Measurements from ENCODE around the gene KRT73. TPM values are rescaled to one million over a fixed set of nuclear protein-coding genes. Genes with fewer than 3 reads are reported as not detected.

The KRT73 gene
- total and polyA plus RNA-seq, 5 experiments from 2014 or later: 0.72 to 10.0 (median 8.5) TPM

DNA sequence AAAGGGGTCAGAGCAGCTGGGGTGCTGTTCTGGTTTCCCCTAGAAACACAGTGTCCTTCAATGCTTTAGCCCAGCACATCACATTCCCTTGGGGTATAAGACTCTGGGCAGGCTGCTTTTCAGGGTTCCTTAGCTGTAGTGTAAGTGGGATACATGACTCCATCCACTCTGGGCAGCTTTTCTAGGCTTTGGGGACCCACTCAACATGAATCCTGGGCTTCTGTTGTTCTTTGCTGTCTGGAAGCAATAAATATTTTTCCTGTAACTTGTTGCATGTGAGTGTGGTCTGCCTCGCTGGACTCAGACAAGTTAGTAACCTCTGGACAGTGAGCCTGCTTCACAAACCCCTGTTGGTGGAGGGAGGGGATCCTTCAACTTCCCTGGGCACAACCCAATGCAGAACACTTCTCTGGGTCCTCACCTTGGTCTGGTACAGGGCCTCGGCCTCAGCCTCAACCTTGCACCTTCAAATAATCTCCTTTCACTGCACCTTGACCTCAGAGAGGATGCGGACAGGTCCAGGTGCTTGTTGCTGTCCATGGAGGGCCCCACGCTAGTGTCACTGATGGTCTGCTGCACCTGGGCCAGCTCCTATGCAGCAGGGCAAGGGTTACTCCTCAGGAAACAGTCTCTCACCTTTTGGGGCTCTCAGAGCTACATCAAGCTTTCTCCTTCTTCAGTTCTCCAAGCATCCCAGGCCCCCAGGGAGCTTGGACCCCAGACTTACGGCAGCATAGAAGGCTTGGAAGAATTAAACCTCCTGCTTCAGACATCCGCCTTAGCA lies 13.5 kb upstream of the KRT73 start:
- no peaks in the 10 kb centered on the region for H3K9me3 Mint-ChIP-seq
- DNase-seq: no peak

DNA sequence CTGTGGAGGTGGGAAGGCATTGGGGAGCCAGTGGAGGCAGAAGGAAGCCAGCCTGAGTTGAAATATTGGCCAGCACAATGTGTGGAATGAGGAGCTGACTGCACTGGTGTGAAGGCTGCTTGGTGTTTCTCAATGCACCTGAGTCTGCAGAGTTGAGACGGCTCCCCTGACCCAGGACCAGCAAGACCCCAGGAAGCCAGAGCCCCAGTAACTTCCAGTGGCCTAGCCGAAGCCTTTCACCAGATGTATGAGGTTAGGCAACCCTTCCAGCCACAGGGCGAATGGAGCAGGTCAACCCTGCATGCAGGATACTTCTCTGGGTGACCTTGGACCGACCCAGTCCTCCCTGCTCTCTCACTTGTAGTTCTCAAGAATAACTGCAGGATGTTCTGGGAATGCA lies 12.9 kb upstream of the KRT73 start:
- POLR2A ChIA-PET: interaction anchor here (1.0 to 6.9 kb wide), 4 partner anchors 11 to 25 kb away, joined by 4 to 100 read pairs (median 28); partner anchors contain the start of gene KRT73
- Mint-ChIP-seq H3K9me3 (no peaks in the 10 kb centered on the region), H3K36me3 (no peaks in the 10 kb centered on the region), H3K27ac (peak overlapping the region in 9 of 10 donors; percentile 29 to 98 (median 88)), H3K4me1 (peaks cover 50 to 89% (median 84%) of the 10 kb centered on the region in 4 donors), H3K4me3 (peak overlapping the region in 9 of 10 donors; percentile 42 to 96 (median 73)), H3K27me3 (no peaks in the 10 kb centered on the region)
- DNase-seq (no peak), ATAC-seq (no peak)

More for the DNA sequence above, 13.5 kb upstream of the KRT73 start:
- ATAC-seq: no peak
- Mint-ChIP-seq H3K27ac (peak overlapping the region; percentile 41 to 98 (median 86)), H3K36me3 (no peaks in the 10 kb centered on the region), H3K4me1 (peaks cover 51 to 88% (median 83%) of the 10 kb centered on the region in 4 donors), H3K4me3 (peak overlapping the region in 7 of 10 donors; percentile 32 to 62 (median 49)), H3K27me3 (no peaks in the 10 kb centered on the region)
- POLR2A ChIA-PET: interaction anchor here (0.6 to 6.9 kb wide), 5 partner anchors 12 to 692 kb away, joined by 3 to 100 read pairs (median 4); partner anchors contain the start of gene KRT73

- peaks cover 49 to 89% (median 85%) of the 10 kb centered on the region in 4 donors for H3K4me1 Mint-ChIP-seq
- peak overlapping the region; percentile 42 to 96 (median 72) for H3K4me3 Mint-ChIP-seq
- POLR2A ChIA-PET: interaction anchor here (0.9 to 6.9 kb wide), 4 partner anchors 12 to 25 kb away, joined by 4 to 100 read pairs (median 4); partner anchors contain the start of gene KRT73
- peak; percentile 47 to 68 for ATAC-seq
- H3K9me3 Mint-ChIP-seq: no peaks in the 10 kb centered on the region
- H3K27ac Mint-ChIP-seq: peak overlapping the region; percentile 60 to 98 (median 90)
- H3K36me3 Mint-ChIP-seq: no peaks in the 10 kb centered on the region
- no peak for DNase-seq
- H3K27me3 Mint-ChIP-seq: no peaks in the 10 kb centered on the region
Measured at GRCh38 chr12:52630599-52631200, 12.3 kb upstream of the KRT73 start.

GRCh38 chr12:52630008-52630500 lies 11.7 kb upstream of the KRT73 start:
- ATAC-seq (no peak), DNase-seq (no peak)
- POLR2A ChIA-PET: interaction anchor here (0.9 to 6.9 kb wide), 4 partner anchors 13 to 24 kb away, joined by 4 to 100 read pairs (median 4); partner anchors contain the start of gene KRT73
- Mint-ChIP-seq H3K4me3 (peak overlapping the region in 9 of 10 donors; percentile 29 to 96 (median 73)), H3K27ac (peak overlapping the region; percentile 27 to 98 (median 88)), H3K4me1 (peaks cover 48 to 93% (median 85%) of the 10 kb centered on the region in 4 donors), H3K27me3 (no peaks in the 10 kb centered on the region), H3K36me3 (no peaks in the 10 kb centered on the region), H3K9me3 (no peaks in the 10 kb centered on the region)

DNA sequence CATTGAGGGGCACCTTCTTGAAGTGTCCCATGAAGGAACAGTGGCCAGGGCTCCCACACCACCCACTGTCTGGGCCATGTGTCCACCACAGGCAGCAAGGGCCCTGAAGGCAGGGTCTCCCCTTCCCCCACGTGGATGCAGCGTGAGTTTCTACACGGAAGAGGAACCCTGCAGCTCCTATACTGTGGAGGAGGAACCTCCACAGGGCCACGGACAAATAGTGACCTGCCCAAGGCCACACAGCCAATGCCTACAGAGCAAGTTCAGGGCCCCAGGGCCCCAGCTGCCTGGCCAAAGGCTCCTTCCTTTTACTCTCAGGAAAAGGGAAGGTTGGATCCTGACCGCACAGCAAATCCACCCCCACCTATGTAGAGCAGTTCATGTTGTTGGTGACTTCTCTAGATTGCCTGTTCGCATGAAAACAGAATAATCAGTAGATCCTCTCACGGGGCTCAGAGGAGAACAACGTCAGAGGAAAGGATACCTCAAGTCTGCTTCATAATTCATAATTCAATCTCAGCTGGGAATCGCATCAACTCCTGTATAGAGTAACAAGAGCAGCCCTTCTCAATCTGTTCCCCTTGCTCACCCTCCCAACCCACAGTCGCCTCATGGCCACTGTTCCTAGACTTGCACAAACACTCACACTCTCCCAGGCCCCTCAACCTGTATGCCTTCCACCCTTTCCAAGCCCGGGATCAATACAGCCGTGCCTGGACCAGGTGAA lies 11.1 kb upstream of the KRT73 start:
- DNase-seq (no peak), ATAC-seq (no peak)
- Mint-ChIP-seq H3K9me3 (no peaks in the 10 kb centered on the region), H3K27ac (peak overlapping the region; percentile 27 to 98 (median 88)), H3K4me1 (peaks cover 46 to 95% (median 80%) of the 10 kb centered on the region in 4 donors), H3K27me3 (no peaks in the 10 kb centered on the region), H3K4me3 (peak overlapping the region in 9 of 10 donors; percentile 29 to 96 (median 73)), H3K36me3 (no peaks in the 10 kb centered on the region)
- POLR2A ChIA-PET: interaction anchor here (0.8 to 1.3 kb wide), 2 partner anchors 13 to 1705 kb away, joined by 3 read pairs; a partner anchor contains a TSS

- Mint-ChIP-seq H3K36me3 (no peaks in the 10 kb centered on the region), H3K27me3 (no peaks in the 10 kb centered on the region), H3K4me1 (peaks cover 41 to 90% (median 74%) of the 10 kb centered on the region in 4 donors), H3K9me3 (no peaks in the 10 kb centered on the region), H3K4me3 (peak overlapping the region in 6 of 10 donors; percentile 46 to 96 (median 70)), H3K27ac (peak overlapping the region in 9 of 10 donors; percentile 8 to 98 (median 74))
- DNase-seq: no peak
- POLR2A ChIA-PET: interaction anchor here (0.8 to 1.3 kb wide), 3 partner anchors 12 to 1704 kb away, joined by 3 read pairs; a partner anchor contains a TSS
- ATAC-seq: no peak
Measured at GRCh38 chr12:52628841-52629240, 10.5 kb upstream of the KRT73 start.

- Mint-ChIP-seq H3K36me3 (peaks cover 0 to under 1% (median 0%) of the 10 kb centered on the region in 3 donors), H3K9me3 (peaks cover 0 to 2% (median 0%) of the 10 kb centered on the region in 9 donors), H3K4me1 (peaks cover 37 to 83% (median 67%) of the 10 kb centered on the region in 4 donors), H3K4me3 (peak overlapping the region in 6 of 10 donors; percentile 3 to 96 (median 46)), H3K27ac (peak overlapping the region in 9 of 10 donors; percentile 8 to 98 (median 70)), H3K27me3 (no peaks in the 10 kb centered on the region)
- ATAC-seq (no peak), DNase-seq (no peak)
- POLR2A ChIA-PET: interaction anchor here (1.0 kb wide), 1 partner anchor 18 kb away, joined by 3 read pairs; no protein-coding TSS in a partner anchor
Measured at GRCh38 chr12:52628111-52628507, 9.8 kb upstream of the KRT73 start.

DNA sequence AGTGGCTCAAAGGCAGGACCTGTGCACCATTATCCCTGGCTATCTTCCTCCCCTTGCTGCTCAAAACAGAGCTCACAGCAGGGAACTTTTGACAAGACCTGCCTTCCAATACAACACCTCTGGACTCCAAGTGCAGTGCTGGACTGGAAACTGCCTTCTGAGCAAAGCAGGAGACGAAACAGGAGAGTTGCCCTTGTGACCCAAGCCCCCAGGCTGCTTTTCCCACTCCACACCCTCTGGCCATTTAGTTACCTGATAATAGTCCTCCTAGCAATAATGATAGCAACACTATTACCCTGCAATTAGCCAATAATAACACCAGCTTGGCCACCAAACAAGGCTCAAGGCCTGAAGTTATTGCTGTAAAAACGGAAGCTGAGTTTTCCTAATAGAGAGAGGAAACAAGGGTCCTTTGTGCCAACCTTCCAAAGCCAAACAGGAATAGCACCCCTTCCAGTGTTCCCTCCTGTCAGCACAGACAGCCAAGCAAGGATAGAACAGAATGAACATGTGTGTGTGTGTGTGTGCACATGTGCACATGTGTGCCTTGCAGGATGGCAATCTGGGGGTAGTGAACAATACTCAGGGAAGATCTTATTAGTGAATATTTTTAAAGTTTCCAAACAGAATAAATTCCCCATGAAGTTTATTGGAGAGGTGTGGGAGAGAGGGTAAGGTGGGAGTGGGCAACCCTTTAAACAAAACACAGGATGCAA lies 9.2 kb upstream of the KRT73 start:
- H3K36me3 Mint-ChIP-seq: peaks cover 0 to 5% (median 4%) of the 10 kb centered on the region in 3 donors
- no peak for DNase-seq
- no peaks in the 10 kb centered on the region for H3K27me3 Mint-ChIP-seq
- ATAC-seq: no peak
- H3K4me1 Mint-ChIP-seq: peaks cover 39 to 77% (median 63%) of the 10 kb centered on the region in 4 donors
- peaks cover 0 to 3% (median 0%) of the 10 kb centered on the region in 9 donors for H3K9me3 Mint-ChIP-seq
- POLR2A ChIA-PET: interaction anchor here (1.4 kb wide), 1 partner anchor 17 kb away, joined by 4 read pairs; no protein-coding TSS in a partner anchor
- peak overlapping the region in 3 of 10 donors; percentile 25 to 96 (median 67) for H3K4me3 Mint-ChIP-seq
- peak overlapping the region in 5 of 10 donors; percentile 16 to 98 (median 93) for H3K27ac Mint-ChIP-seq

DNA sequence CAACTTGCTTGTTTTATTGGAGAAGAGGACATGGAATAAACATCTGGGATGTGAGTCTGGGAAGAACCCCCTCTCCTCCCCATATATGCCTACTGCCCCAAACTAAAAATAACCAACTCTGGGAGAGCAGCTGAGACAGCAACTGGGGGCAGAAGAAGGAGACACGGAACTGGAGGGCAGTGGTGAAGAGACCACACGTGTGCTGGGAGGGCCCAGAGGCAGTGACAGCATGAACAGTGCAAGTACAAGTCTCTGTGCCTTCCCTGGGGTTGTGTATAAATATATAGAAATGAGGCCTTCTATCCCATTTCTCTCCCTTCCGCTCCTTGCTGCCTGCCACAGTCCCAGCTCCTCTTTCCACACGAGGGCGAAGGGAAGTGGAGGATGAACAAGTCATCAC lies 4.0 kb upstream of the KRT73 start:
- Mint-ChIP-seq H3K9me3 (peaks cover 0 to 3% (median 0%) of the 10 kb centered on the region in 9 donors), H3K36me3 (peaks cover 0 to 5% (median 4%) of the 10 kb centered on the region in 3 donors), H3K4me3 (no peak overlapping the region), H3K27me3 (no peaks in the 10 kb centered on the region), H3K27ac (peak overlapping the region in 5 of 10 donors; percentile 5 to 75 (median 65)), H3K4me1 (peaks cover 22 to 63% (median 45%) of the 10 kb centered on the region in 4 donors)
- DNase-seq (no peak), ATAC-seq (no peak)
- POLR2A ChIA-PET: no interaction called here

DNA sequence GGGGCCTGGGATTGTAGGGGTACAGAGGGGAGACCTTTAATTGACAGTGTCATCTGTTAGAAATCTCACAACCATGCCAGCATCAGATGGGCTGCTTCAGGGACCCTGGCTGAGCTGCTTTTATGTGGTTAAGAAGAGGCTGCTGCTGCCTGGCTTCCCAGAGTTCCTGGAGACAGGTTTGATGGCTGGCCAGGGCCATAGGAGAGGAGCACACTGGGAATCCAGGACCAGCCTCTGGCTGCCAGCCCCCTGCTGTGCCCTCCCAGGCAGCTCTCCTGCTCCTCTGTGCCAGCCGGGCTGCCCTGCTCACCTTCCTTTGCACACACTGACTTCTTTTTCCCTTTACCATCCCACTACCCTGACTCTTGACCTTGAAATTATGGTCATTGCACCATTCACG lies 507 bp upstream of the KRT73 start:
- H3K4me1 Mint-ChIP-seq: peaks cover 42 to 67% (median 63%) of the 10 kb centered on the region in 4 donors
- ATAC-seq: no peak
- H3K27me3 Mint-ChIP-seq: no peaks in the 10 kb centered on the region

DNA sequence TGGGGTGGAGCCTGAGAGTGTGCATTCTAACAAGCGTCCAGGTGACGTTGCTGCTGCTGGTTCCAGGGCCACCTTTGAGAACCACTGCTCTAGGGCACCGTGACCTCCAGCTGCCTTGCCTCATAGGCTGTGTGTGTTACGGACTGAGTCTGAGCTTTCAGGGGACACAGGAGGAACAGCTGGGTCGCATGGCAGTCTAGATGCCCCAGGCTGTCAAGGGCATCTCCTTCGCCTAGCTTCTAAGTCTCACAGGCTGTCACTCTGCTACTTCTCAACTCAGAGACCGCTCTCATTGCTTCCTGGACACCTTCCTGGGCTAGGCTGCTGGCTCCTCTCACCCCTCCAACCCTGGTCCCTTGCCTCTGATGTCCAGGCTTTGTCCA lies 965 bp downstream of the KRT73 start:
- POLR2A ChIA-PET: interaction anchor here (1.0 to 12.6 kb wide), 8 partner anchors 9 to 31 kb away, joined by 3 to 100 read pairs (median 4); no protein-coding TSS in a partner anchor
- Mint-ChIP-seq H3K9me3 (no peaks in the 10 kb centered on the region), H3K4me3 (peak overlapping the region in 7 of 10 donors; percentile 40 to 84 (median 66)), H3K27ac (peak overlapping the region; percentile 90 to 100 (median 96)), H3K27me3 (no peaks in the 10 kb centered on the region), H3K36me3 (no peaks in the 10 kb centered on the region), H3K4me1 (peaks cover 48 to 82% (median 78%) of the 10 kb centered on the region in 4 donors)
- ATAC-seq (no peak), DNase-seq (no peak)

More for the DNA sequence above, 507 bp upstream of the KRT73 start:
- POLR2A ChIA-PET: interaction anchor here (1.0 to 12.6 kb wide), 6 partner anchors 8 to 33 kb away, joined by 4 to 100 read pairs (median 5); no protein-coding TSS in a partner anchor
- Mint-ChIP-seq H3K36me3 (peaks cover 0 to 5% (median 4%) of the 10 kb centered on the region in 3 donors), H3K27ac (peak overlapping the region in 9 of 10 donors; percentile 40 to 97 (median 89)), H3K9me3 (peaks cover 0 to 3% (median 0%) of the 10 kb centered on the region in 9 donors), H3K4me3 (peak overlapping the region in 3 of 10 donors; percentile 4 to 31 (median 28))
- DNase-seq: no peak
